Osteoblast (primary cell): Measurements from ENCODE around the gene C1orf210. TPM values are rescaled to one million over a fixed set of nuclear protein-coding genes. Genes with fewer than 3 reads are reported as not detected.
A peak's percentile ranks its signal among the peaks of the same experiment; 100 is the strongest.

Experiments
- DNase-seq: peaks from one replicate; pipeline ENCODE4 v3.0.0; 2011; ENCODE audit warnings: low spot score, mixed read lengths; ENCODE audit not compliant: insufficient read length; ENCODE audit errors: missing footprints
- H2AFZ ChIP-seq: 2 replicates; pipeline ENCODE4 v1.6.0; 2011; ENCODE audit warnings: mild to moderate bottlenecking, low read length
- H3K27ac ChIP-seq: 2 replicates; pipeline ENCODE4 v1.5.1; 2011; ENCODE audit warnings: mild to moderate bottlenecking, low read depth, low read length, moderate library complexity
- H3K27me3 ChIP-seq: 2 replicates; pipeline ENCODE4 v1.6.0; 2012; ENCODE audit warnings: mild to moderate bottlenecking, control low read depth, inconsistent platforms, low read length, moderate library complexity; ENCODE audit not compliant: insufficient read depth
- H3K36me3 ChIP-seq: 2 replicates; pipeline ENCODE4 v1.5.1; 2011; ENCODE audit warnings: mild to moderate bottlenecking, low read length, control low read depth, moderate library complexity; ENCODE audit not compliant: insufficient read depth
- H3K4me1 ChIP-seq: 2 replicates; pipeline ENCODE4 v1.5.1; 2011; ENCODE audit warnings: mild to moderate bottlenecking, low read length, control low read depth, moderate library complexity; ENCODE audit not compliant: insufficient read depth
- H3K4me2 ChIP-seq: 2 replicates; pipeline ENCODE4 v1.6.0; 2011; ENCODE audit warnings: mild to moderate bottlenecking, low read length; ENCODE audit not compliant: insufficient read depth
- H3K4me3 ChIP-seq: fragments of 200-600 bp; sonication (generic); 3 replicates; pipeline ENCODE4 v1.5.1; 2012; ENCODE audit warnings: mild to moderate bottlenecking, low read length, inconsistent platforms; ENCODE audit not compliant: insufficient read depth
- H3K79me2 ChIP-seq: 2 replicates; pipeline ENCODE4 v1.6.0; 2012; ENCODE audit warnings: mild to moderate bottlenecking, low read length, control low read depth, inconsistent platforms; ENCODE audit not compliant: insufficient read depth
- H3K9me3 ChIP-seq: 2 replicates; pipeline ENCODE4 v1.5.1; 2011; ENCODE audit warnings: low read depth, low read length, control low read depth
- H4K20me1 ChIP-seq: 2 replicates; pipeline ENCODE4 v1.6.0; 2012; ENCODE audit warnings: mild to moderate bottlenecking, low read length, control low read depth; ENCODE audit not compliant: insufficient read depth
- total RNA-seq: library from RNA; depleted of rRNA; stranded (reverse); fragments of >200 nt; gene quantifications from 2 replicates; pipeline ENCODE4 v1.2.3, GENCODE V29; 2012
- TF ChIP-seq, protein P1 (sequence below): IDR thresholded peaks from 2 replicates; pipeline ENCODE4 v1.5.1; 2011; ENCODE audit warnings: mild to moderate bottlenecking, low read depth, low read length, moderate library complexity; ENCODE audit errors: extremely low read depth

C1orf210 gene
- total RNA-seq, 1 donor = not detected

GRCh38 chr1:43318831-43319230 is 33.5 kb upstream of the C1orf210 start:
- Histone ChIP-seq H3K9me3 (no peaks in the 10 kb centered on the region), H3K4me3 (no peak overlapping the region), H3K4me2 (no peak overlapping the region), H3K79me2 (no peaks in the 10 kb centered on the region), H3K27ac (no peak overlapping the region), H3K4me1 (no peaks in the 10 kb centered on the region), H2AFZ (no peak overlapping the region), H3K27me3 (no peaks in the 10 kb centered on the region), H3K36me3 (no peaks in the 10 kb centered on the region), H4K20me1 (no peaks in the 10 kb centered on the region)
- no peak for DNase-seq
- TF ChIP-seq, protein P1, sequence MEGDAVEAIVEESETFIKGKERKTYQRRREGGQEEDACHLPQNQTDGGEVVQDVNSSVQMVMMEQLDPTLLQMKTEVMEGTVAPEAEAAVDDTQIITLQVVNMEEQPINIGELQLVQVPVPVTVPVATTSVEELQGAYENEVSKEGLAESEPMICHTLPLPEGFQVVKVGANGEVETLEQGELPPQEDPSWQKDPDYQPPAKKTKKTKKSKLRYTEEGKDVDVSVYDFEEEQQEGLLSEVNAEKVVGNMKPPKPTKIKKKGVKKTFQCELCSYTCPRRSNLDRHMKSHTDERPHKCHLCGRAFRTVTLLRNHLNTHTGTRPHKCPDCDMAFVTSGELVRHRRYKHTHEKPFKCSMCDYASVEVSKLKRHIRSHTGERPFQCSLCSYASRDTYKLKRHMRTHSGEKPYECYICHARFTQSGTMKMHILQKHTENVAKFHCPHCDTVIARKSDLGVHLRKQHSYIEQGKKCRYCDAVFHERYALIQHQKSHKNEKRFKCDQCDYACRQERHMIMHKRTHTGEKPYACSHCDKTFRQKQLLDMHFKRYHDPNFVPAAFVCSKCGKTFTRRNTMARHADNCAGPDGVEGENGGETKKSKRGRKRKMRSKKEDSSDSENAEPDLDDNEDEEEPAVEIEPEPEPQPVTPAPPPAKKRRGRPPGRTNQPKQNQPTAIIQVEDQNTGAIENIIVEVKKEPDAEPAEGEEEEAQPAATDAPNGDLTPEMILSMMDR = no peak

GRCh38 chr1:43317817-43318471 is 32.6 kb upstream of the C1orf210 start:
- Histone ChIP-seq H2AFZ (no peak overlapping the region), H3K27ac (no peak overlapping the region), H4K20me1 (no peaks in the 10 kb centered on the region), H3K4me3 (no peak overlapping the region), H3K9me3 (no peaks in the 10 kb centered on the region), H3K4me2 (no peak overlapping the region), H3K79me2 (no peaks in the 10 kb centered on the region), H3K27me3 (no peaks in the 10 kb centered on the region), H3K36me3 (no peaks in the 10 kb centered on the region), H3K4me1 (no peaks in the 10 kb centered on the region)
- TF ChIP-seq, protein P1 = no peak
- no peak for DNase-seq

DNA sequence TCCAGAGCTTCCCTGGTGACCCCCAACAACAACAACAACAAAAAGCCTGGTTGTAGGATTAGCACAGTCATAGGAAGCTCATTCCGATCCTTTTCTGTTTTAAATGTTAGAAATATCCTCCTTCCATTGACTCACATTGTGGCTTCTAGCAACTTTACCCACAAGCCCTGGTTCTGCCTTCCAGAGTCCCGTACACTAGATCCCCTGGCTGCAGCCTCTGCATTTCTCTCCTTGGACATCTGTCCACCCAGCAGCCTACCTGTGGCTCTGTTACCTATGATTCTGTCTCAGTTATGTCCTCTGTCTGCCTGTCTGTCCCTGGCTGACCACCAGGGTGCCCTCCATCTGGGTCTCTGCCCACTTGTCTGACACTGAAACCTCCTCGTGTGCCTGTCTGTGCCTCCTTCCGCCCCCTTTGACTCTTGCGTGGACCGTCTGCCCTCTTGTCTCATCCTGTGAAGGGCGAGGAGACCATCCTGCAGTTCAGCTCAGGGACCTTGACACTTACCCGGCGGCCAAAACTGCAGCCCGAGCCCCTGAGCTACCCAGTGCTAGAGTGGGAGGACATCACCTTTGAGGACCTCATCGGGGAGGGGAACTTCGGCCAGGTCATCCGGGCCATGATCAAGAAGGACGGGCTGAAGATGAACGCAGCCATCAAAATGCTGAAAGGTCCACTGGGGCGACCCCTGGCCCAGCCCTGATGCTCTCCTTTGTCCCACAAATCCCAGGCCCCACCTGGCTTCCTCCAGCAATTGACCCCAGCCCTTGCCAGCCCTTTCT is 31.5 kb upstream of the C1orf210 start:
- TF ChIP-seq, protein P1 = peak; percentile 34

More for the DNA sequence above, 31.5 kb upstream of the C1orf210 start:
- Histone ChIP-seq H3K4me2 (no peak overlapping the region), H2AFZ (no peak overlapping the region), H3K27ac (no peak overlapping the region), H3K4me1 (no peaks in the 10 kb centered on the region), H4K20me1 (no peaks in the 10 kb centered on the region), H3K79me2 (no peaks in the 10 kb centered on the region), H3K9me3 (no peaks in the 10 kb centered on the region), H3K27me3 (no peaks in the 10 kb centered on the region), H3K36me3 (no peaks in the 10 kb centered on the region), H3K4me3 (no peak overlapping the region)
- peak; percentile 92 for DNase-seq
